GM15510 (cell line): ENCODE measurements around the gene MYO7B.

Experiments used
- POLR2A ChIP-seq: IDR thresholded peaks from 3 replicates; pipeline ENCODE4 v1.6.1; 2011; ENCODE audit warnings: borderline replicate concordance; ENCODE audit not compliant: insufficient read length; ENCODE audit errors: extremely low read depth

Gene MYO7B

GRCh38 chr2:127650041-127650784 lies 114.7 kb downstream of the MYO7B start:
- no peak for TF ChIP-seq POLR2A

GRCh38 chr2:127650785-127651380 lies 115.4 kb downstream of the MYO7B start:
- TF ChIP-seq POLR2A, result no peak

- TF ChIP-seq POLR2A, result no peak
Measured at GRCh38 chr2:127651381-127651809, 115.9 kb downstream of the MYO7B start.

GRCh38 chr2:127651971-127652550 lies 116.6 kb downstream of the MYO7B start:
- TF ChIP-seq POLR2A, result no peak

- no peak for TF ChIP-seq POLR2A
Measured at GRCh38 chr2:127652786-127653357, 117.4 kb downstream of the MYO7B start.

- no peak for TF ChIP-seq POLR2A
Measured at GRCh38 chr2:127653421-127654083, 118.1 kb downstream of the MYO7B start.

GRCh38 chr2:127654084-127654837 lies 118.8 kb downstream of the MYO7B start:
- TF ChIP-seq POLR2A, result no peak

GRCh38 chr2:127654838-127655175 lies 119.3 kb downstream of the MYO7B start:
- TF ChIP-seq POLR2A, result no peak

GRCh38 chr2:127655209-127656073 lies 120.0 kb downstream of the MYO7B start:
- TF ChIP-seq POLR2A, result no peak

- TF ChIP-seq POLR2A, result no peak
Measured at GRCh38 chr2:127656569-127657231, 121.2 kb downstream of the MYO7B start.

GRCh38 chr2:127657232-127657595 lies 121.7 kb downstream of the MYO7B start:
- TF ChIP-seq POLR2A, result no peak

GRCh38 chr2:127658146-127658545 lies 122.7 kb downstream of the MYO7B start:
- no peak for TF ChIP-seq POLR2A

- no peak for TF ChIP-seq POLR2A
Measured at GRCh38 chr2:127658641-127659407, 123.3 kb downstream of the MYO7B start.
